IMR-90 (cell line): ENCODE results near the gene C6orf118. TPM values are rescaled to one million over a fixed set of nuclear protein-coding genes. Genes with fewer than 3 reads are reported as not detected.

ENCODE experiments used
- ATAC-seq: fragments of 200-7000 bp; cut with Tn5 transposase; 2 replicates; pipeline ENCODE4 v1.9.1; 2020; ENCODE audit warnings: low read depth, mild to moderate bottlenecking, moderate library complexity
- BruUV-seq: library from RNA; stranded (reverse); fragments of 400-500 nt; replicated peaks from 2 replicates; lab custom pipeline; 2021; lab: Mats Ljungman, UMichigan
- CTCF ChIA-PET: fragments of 300-600 bp; formaldehyde crosslinking; extraction: SDS; loops from one replicate; lab custom pipeline; 2021; ENCODE audit warnings: antibody characterized with exemption; lab: Yijun Ruan, JAX
- POLR2A ChIA-PET: fragments of 300-600 bp; sonication (Branson Sonifier 250); formaldehyde crosslinking; loops from one replicate; lab custom pipeline; 2022; ENCODE audit warnings: antibody characterized with exemption; ENCODE audit not compliant: unreplicated experiment; lab: Charles Lee
- DNase-seq: peaks from one replicate; pipeline ENCODE4 v3.0.0; 2013
- H2AFZ ChIP-seq: replicated peaks from 2 replicates; pipeline ENCODE3; 2013; ENCODE audit warnings: low read length, mild to moderate bottlenecking; ENCODE audit not compliant: poor library complexity
- H2AK5ac ChIP-seq: 2 replicates; pipeline ENCODE4 v1.6.1; 2013; ENCODE audit warnings: low read depth, low read length, inconsistent platforms
- H2AK9ac ChIP-seq: replicated peaks from 2 replicates; pipeline ENCODE3; 2013; ENCODE audit warnings: mild to moderate bottlenecking, low read depth, low read length, moderate library complexity; ENCODE audit not compliant: poor library complexity
- H2BK120ac ChIP-seq: 2 replicates; pipeline ENCODE4 v1.6.1; 2013; ENCODE audit warnings: low read depth, low read length, inconsistent platforms
- H2BK15ac ChIP-seq: 3 replicates; pipeline ENCODE4 v1.6.1; 2013; ENCODE audit warnings: low read depth, low read length, inconsistent platforms
- H2BK20ac ChIP-seq: 2 replicates; pipeline ENCODE4 v1.6.1; 2013; ENCODE audit warnings: low read depth, mild to moderate bottlenecking, inconsistent platforms, low read length, moderate library complexity
- H2BK5ac ChIP-seq: 2 replicates; pipeline ENCODE4 v1.6.1; 2013; ENCODE audit warnings: mild to moderate bottlenecking, low read depth, low read length, inconsistent platforms; ENCODE audit not compliant: poor library complexity, severe bottlenecking
- H3K14ac ChIP-seq: replicated peaks from 2 replicates; pipeline ENCODE4 v1.6.1; 2013; ENCODE audit warnings: low read depth, low read length, inconsistent platforms
- H3K18ac ChIP-seq: 2 replicates; pipeline ENCODE4 v1.6.1; 2013; ENCODE audit warnings: low read depth, low read length, control low read depth
- H3K23ac ChIP-seq: 2 replicates; pipeline ENCODE4 v1.6.1; 2013; ENCODE audit warnings: low read depth, low read length, inconsistent platforms
- H3K27ac ChIP-seq: 2 replicates; pipeline ENCODE4 v1.5.1; 2013; ENCODE audit warnings: mild to moderate bottlenecking, control low read depth, low read length; ENCODE audit not compliant: insufficient read depth
- H3K27me3 ChIP-seq: 2 replicates; pipeline ENCODE4 v1.6.1; 2013; ENCODE audit warnings: low read length; ENCODE audit not compliant: control insufficient read depth, insufficient read depth
- H3K36me3 ChIP-seq: 2 replicates; pipeline ENCODE4 v1.6.1; 2013; ENCODE audit warnings: low read length, mixed read lengths; ENCODE audit not compliant: control insufficient read depth, insufficient read depth
- H3K4ac ChIP-seq: 2 replicates; pipeline ENCODE4 v1.6.1; 2013; ENCODE audit warnings: low read depth, low read length, inconsistent platforms
- H3K4me1 ChIP-seq: 2 replicates; pipeline ENCODE4 v1.6.1; 2013; ENCODE audit warnings: low read length, mixed read lengths; ENCODE audit not compliant: control insufficient read depth, insufficient read depth
- H3K4me2 ChIP-seq: 2 replicates; pipeline ENCODE4 v1.6.1; 2013; ENCODE audit warnings: low read depth, mild to moderate bottlenecking, control low read depth, low read length, moderate library complexity
- H3K4me3 ChIP-seq: 2 replicates; pipeline ENCODE4 v1.5.1; 2013; ENCODE audit warnings: low read depth, mild to moderate bottlenecking, control low read depth, low read length, moderate library complexity; ENCODE audit not compliant: insufficient read depth
- H3K56ac ChIP-seq: 2 replicates; pipeline ENCODE4 v1.6.1; 2013; ENCODE audit warnings: low read length, inconsistent platforms; ENCODE audit not compliant: insufficient read depth; ENCODE audit errors: extremely low read depth
- H3K79me1 ChIP-seq, 2 experiments: 2 replicates each; pipeline ENCODE4 v1.6.1; 2013; ENCODE audit warnings: low read length in 2 of 2, inconsistent platforms in 1 of 2, low read depth in 1 of 2
- H3K9ac ChIP-seq: 2 replicates; pipeline ENCODE4 v1.6.1; 2013; ENCODE audit warnings: low read depth, low read length, control low read depth
- H3K9me1 ChIP-seq: 2 replicates; pipeline ENCODE4 v1.6.1; 2013; ENCODE audit warnings: low read length, inconsistent platforms; ENCODE audit not compliant: insufficient read depth
- H3K9me3 ChIP-seq: 2 replicates; pipeline ENCODE4 v1.6.1; 2013; ENCODE audit warnings: low read length; ENCODE audit not compliant: control insufficient read depth, insufficient read depth
- H4K20me1 ChIP-seq: 2 replicates; pipeline ENCODE4 v1.6.1; 2013; ENCODE audit warnings: low read length, inconsistent platforms; ENCODE audit not compliant: insufficient read depth
- H4K5ac ChIP-seq: 2 replicates; pipeline ENCODE4 v1.6.1; 2013; ENCODE audit warnings: mild to moderate bottlenecking, low read depth, low read length, control low read depth
- H4K8ac ChIP-seq, 2 experiments: 2 replicates each; pipeline ENCODE4 v1.6.1; 2013; ENCODE audit warnings: low read depth in 2 of 2, low read length in 2 of 2, control low read depth in 1 of 2, inconsistent platforms in 1 of 2
- H4K91ac ChIP-seq: 2 replicates; pipeline ENCODE4 v1.6.1; 2013; ENCODE audit warnings: low read depth, low read length, inconsistent platforms; ENCODE audit not compliant: insufficient read depth
- CEBPB ChIP-seq: IDR thresholded peaks from 2 replicates; pipeline ENCODE4 v1.6.1; 2012; ENCODE audit warnings: low read depth, low read length, improper control_type of control experiment
- CHD1 ChIP-seq: IDR thresholded peaks from 2 replicates; pipeline ENCODE4 v1.6.1; 2012; ENCODE audit warnings: low read depth, low read length, improper control_type of control experiment
- ELK1 ChIP-seq: fragments of 150-350 bp; IDR thresholded peaks from 2 replicates; pipeline ENCODE4 v1.6.1; 2016; ENCODE audit warnings: low read depth, mild to moderate bottlenecking, low read length, moderate library complexity, borderline replicate concordance
- FOS ChIP-seq: fragments of 150-350 bp; IDR thresholded peaks from 2 replicates; pipeline ENCODE4 v1.6.1; 2016; ENCODE audit warnings: low read depth, low read length
- NFE2L2 ChIP-seq: fragments of 150-350 bp; IDR thresholded peaks from 2 replicates; pipeline ENCODE4 v1.6.1; 2016; ENCODE audit warnings: low read depth, mild to moderate bottlenecking, low read length
- POLR2A ChIP-seq: IDR thresholded peaks from 2 replicates; pipeline ENCODE4 v1.6.1; 2012; ENCODE audit warnings: mild to moderate bottlenecking, low read depth, low read length
- WGBS, 2 experiments: methylation state at CpG; one replicate each; pipeline versions ENCODE4 v1.1.5 to v1.1.7; 2013; ENCODE audit warnings: missing lambda C conversion rate in 2 of 2; ENCODE audit not compliant: insufficient read length in 1 of 2; ENCODE audit errors: extremely low coverage in 2 of 2; 5-methylcytosine and 5-hydroxymethylcytosine counted together
- dilution Hi-C: fragments of 300-500 bp; cut with HindIII; formaldehyde crosslinking; loops from one replicate; pipeline ENCODE4 v1.14.3; 2018; ENCODE audit warnings: low sequenced_read_pairs; ENCODE audit not compliant: unreplicated experiment
- in situ Hi-C: fragments of 300-500 bp; cut with MboI; formaldehyde crosslinking; loops from 3 replicates; pipeline ENCODE4 v1.14.3; 2019; ENCODE audit warnings: low sequenced_read_pairs, inconsistent platforms, mixed read lengths
- intact Hi-C: fragments of 100-400 bp; cut with micrococcal nuclease; formaldehyde crosslinking; loops from 2 replicates; pipeline ENCODE4 v1.10.0; 2022
- polyA plus RNA-seq, 3 experiments: library from polyadenylated mRNA; depleted of rRNA; stranded (reverse); fragments of >200 nt; gene quantifications; 2 replicates each; pipeline ENCODE4 v1.2.3, GENCODE V29; 2012; ENCODE audit warnings: low replicate concordance in 1 of 3
- total RNA-seq: library from RNA; depleted of rRNA; stranded (reverse); fragments of >200 nt; gene quantifications from 2 replicates; pipeline ENCODE4 v1.2.3, GENCODE V29; 2012

C6orf118 gene
- total and polyA plus RNA-seq, 2 of the 4 experiments (the other 2 are of a cell fraction), result not detected

DNA sequence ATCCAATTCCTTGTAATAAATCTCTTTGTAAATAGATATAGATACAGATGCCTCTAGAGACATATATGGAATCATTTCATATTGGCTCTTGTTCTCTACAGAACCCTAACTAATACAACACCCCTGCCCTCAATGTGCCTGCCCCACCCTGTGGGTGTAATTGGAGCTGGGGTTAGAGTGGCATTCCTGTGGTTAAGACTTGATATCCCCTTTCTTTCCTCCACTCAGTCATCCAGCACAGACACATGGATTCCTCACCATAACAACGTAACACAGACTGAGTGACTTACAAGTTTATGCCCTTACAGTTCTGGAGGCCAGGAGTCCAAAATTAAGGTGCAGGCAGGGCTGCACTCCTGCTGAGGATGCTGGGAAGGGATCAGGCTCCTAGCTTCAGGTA, 42.8 kb downstream of the C6orf118 start:
- no peak overlapping the region for H4K5ac ChIP-seq
- no peaks in the 10 kb centered on the region for H4K20me1 ChIP-seq
- H3K4me2 ChIP-seq, result no peak overlapping the region
- H3K4me1 ChIP-seq, result no peaks in the 10 kb centered on the region
- H2AFZ ChIP-seq, result no peak overlapping the region
- no peak overlapping the region for H2BK120ac ChIP-seq
- in situ Hi-C loops, result no loop called here
- no CpG with 5 or more reads among the region's 1 CpG for WGBS, 2 experiments
- no peak overlapping the region for H3K4ac ChIP-seq
- no peak overlapping the region for H2AK5ac ChIP-seq
- no peaks in the 10 kb centered on the region for H3K79me1 ChIP-seq
- ChIA-PET POLR2A (no interaction called here), CTCF (no interaction called here)
- H3K4me3 ChIP-seq, result no peak overlapping the region
- H3K14ac ChIP-seq, result no peak overlapping the region
- dilution Hi-C loops, result no loop called here
- no peak overlapping the region for H2BK5ac ChIP-seq
- no TSS peak for BruUV-seq
- no peak overlapping the region for H3K9ac ChIP-seq
- H3K36me3 ChIP-seq, result no peaks in the 10 kb centered on the region
- DNase-seq, result no peak
- H4K8ac ChIP-seq, result no peak overlapping the region
- H2AK9ac ChIP-seq, result no peak overlapping the region
- no peak overlapping the region for H2BK15ac ChIP-seq
- no peak overlapping the region for H3K27ac ChIP-seq
- peaks cover 13% of the 10 kb centered on the region for H3K9me3 ChIP-seq
- ATAC-seq, result no peak
- no peak overlapping the region for H3K18ac ChIP-seq
- no peaks in the 10 kb centered on the region for H3K27me3 ChIP-seq
- no peaks in the 10 kb centered on the region for H3K9me1 ChIP-seq
- intact Hi-C loops, result no loop called here
- H3K56ac ChIP-seq, result no peak overlapping the region
- no peak overlapping the region for H3K23ac ChIP-seq
- no peak overlapping the region for H4K91ac ChIP-seq
- H2BK20ac ChIP-seq, result no peak overlapping the region
- TF ChIP-seq CHD1, result no peak
- TF ChIP-seq FOS, result no peak
- no peak for TF ChIP-seq NFE2L2
- TF ChIP-seq ELK1, result no peak
- no peak for TF ChIP-seq POLR2A
- TF ChIP-seq CEBPB, result no peak
